Caco-2 (cell line): Measurements from ENCODE around the gene ZNF385C. TPM values are rescaled to one million over a fixed set of nuclear protein-coding genes. Genes with fewer than 3 reads are reported as not detected.

Source experiments
- BruUV-seq: library from RNA; stranded (reverse); fragments of 400-500 nt; replicated peaks from 2 replicates; lab custom pipeline; 2021; lab: Mats Ljungman, UMichigan
- CTCF ChIA-PET: fragments of 300-600 bp; sonication (Branson Sonifier 250); formaldehyde crosslinking; loops from one replicate; lab custom pipeline; 2022; ENCODE audit warnings: antibody characterized with exemption; lab: Charles Lee
- POLR2A ChIA-PET: fragments of 300-600 bp; sonication (Branson Sonifier 250); formaldehyde crosslinking; loops from one replicate; lab custom pipeline; 2022; ENCODE audit warnings: antibody characterized with exemption; lab: Charles Lee
- DNase-seq, 2 experiments: peaks; one replicate each; pipeline versions ENCODE4 v3.0.0 to v3.0.0-alpha.2; 2020 to 2022
- H3K27me3 ChIP-seq: replicated peaks from 2 replicates; pipeline ENCODE4 v1.6.0; 2011; ENCODE audit warnings: low read length; ENCODE audit not compliant: control insufficient read depth, insufficient read depth
- H3K36me3 ChIP-seq: 2 replicates; pipeline ENCODE4 v1.5.1; 2011; ENCODE audit warnings: low read length; ENCODE audit not compliant: control insufficient read depth, insufficient read depth
- H3K4me1 ChIP-seq: fragments of 250-450 bp; sonication (Bioruptor Pico); 2 replicates; pipeline ENCODE4 v1.5.1; 2020; ENCODE audit warnings: mild to moderate bottlenecking
- H3K4me3 ChIP-seq: 2 replicates; pipeline ENCODE4 v1.5.1; 2011; ENCODE audit warnings: low read depth, mild to moderate bottlenecking, control low read depth, low read length
- H3K9me3 ChIP-seq: fragments of 250-450 bp; sonication (Bioruptor Pico); 2 replicates; pipeline ENCODE4 v1.5.1; 2020; ENCODE audit warnings: mild to moderate bottlenecking, moderate library complexity
- H3K27ac Mint-ChIP-seq: one replicate; pipeline ENCODE4 v1.8.0; 2022; ENCODE audit warnings: mixed read lengths; ENCODE audit not compliant: unreplicated experiment
- H3K27me3 Mint-ChIP-seq: one replicate; pipeline ENCODE4 v1.8.0; 2022; ENCODE audit warnings: mixed read lengths; ENCODE audit not compliant: insufficient read depth, unreplicated experiment
- H3K36me3 Mint-ChIP-seq: one replicate; pipeline ENCODE4 v1.8.0; 2022; ENCODE audit warnings: mild to moderate bottlenecking, mixed read lengths; ENCODE audit not compliant: insufficient read depth, unreplicated experiment
- H3K4me1 Mint-ChIP-seq: one replicate; pipeline ENCODE4 v1.8.0; 2022; ENCODE audit warnings: low read depth, mixed read lengths; ENCODE audit not compliant: unreplicated experiment
- H3K4me3 Mint-ChIP-seq: one replicate; pipeline ENCODE4 v1.8.0; 2022; ENCODE audit warnings: mild to moderate bottlenecking, moderate library complexity, mixed read lengths; ENCODE audit not compliant: unreplicated experiment
- H3K9me3 Mint-ChIP-seq: one replicate; pipeline ENCODE4 v1.8.0; 2022; ENCODE audit warnings: mixed read lengths; ENCODE audit not compliant: unreplicated experiment
- CTCF ChIP-seq, 2 experiments: fragments of 200-600 bp in 1 of 2; IDR thresholded peaks; 1 replicate in 1 of 2; 2 replicates in 1 of 2; pipeline versions ENCODE4 v1.5.1 to v1.8.0; 2011 to 2022; ENCODE audit warnings: antibody characterized with exemption in 1 of 2, control low read depth in 1 of 2, inconsistent platforms in 1 of 2, low read depth in 1 of 2, low read length in 1 of 2, mild to moderate bottlenecking in 1 of 2, moderate library complexity in 1 of 2; ENCODE audit not compliant: insufficient read depth in 1 of 2, severe bottlenecking in 1 of 2, unreplicated experiment in 1 of 2
- intact Hi-C: fragments of 100-400 bp; cut with micrococcal nuclease; formaldehyde crosslinking; loops from one replicate; pipeline ENCODE4 v1.10.0; 2022; ENCODE audit not compliant: unreplicated experiment
- total RNA-seq: library from RNA; stranded (reverse); gene quantifications from 2 replicates; pipeline ENCODE4 v1.2.3, GENCODE V29; 2022

ZNF385C gene
- total RNA-seq, 1 experiment from 2014 or later, result 1.5 TPM

DNA sequence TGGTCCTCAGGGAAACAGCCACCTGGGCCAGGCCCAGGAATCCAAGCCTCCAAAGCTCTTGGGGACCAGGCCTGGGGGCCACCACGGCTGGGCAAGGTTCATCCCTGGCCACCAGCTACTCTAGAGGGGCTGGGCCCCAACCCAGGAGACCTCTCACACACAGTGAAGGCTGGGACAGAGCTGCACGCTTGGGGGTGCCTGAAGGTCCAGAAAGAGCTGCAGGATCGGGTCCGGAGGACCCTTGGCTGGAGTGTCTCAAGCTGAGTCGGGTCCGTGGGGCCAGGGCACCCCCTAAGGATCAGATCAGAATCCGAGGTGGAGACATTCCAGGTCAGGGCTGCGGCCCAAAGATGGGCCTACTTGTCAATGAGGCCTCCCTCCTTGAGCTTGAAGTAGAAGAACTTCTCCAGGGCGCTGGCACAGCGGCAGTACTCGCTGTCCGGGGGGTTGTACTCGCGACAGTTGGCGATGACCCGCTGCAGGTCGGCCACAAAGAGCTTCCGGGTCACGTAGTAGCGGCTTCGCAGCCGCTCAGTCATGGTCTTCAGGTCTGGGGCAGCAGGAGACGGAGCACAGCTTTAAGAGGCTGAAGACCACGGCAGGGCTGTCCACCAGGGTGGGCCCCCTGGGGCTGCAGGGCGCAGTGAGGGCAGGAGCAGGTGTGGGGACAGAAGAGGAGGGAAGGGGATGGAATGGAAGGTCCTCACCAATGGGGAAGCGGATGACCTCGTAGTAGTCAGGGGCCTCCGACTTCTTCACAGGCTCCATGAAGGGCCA is 15.2 kb upstream of the ZNF385C start:
- no peaks in the 10 kb centered on the region for H3K9me3 ChIP-seq
- H3K4me1 Mint-ChIP-seq, result no peaks in the 10 kb centered on the region
- H3K27me3 ChIP-seq, result no peaks in the 10 kb centered on the region
- no peaks in the 10 kb centered on the region for H3K4me1 ChIP-seq
- H3K36me3 Mint-ChIP-seq, result peaks cover 26% of the 10 kb centered on the region
- H3K36me3 ChIP-seq, result no peaks in the 10 kb centered on the region; the same call in none of the 2 replicates
- no peaks in the 10 kb centered on the region for H3K9me3 Mint-ChIP-seq
- H3K27ac Mint-ChIP-seq, result no peak overlapping the region
- no peak overlapping the region for H3K4me3 Mint-ChIP-seq
- H3K27me3 Mint-ChIP-seq, result no peaks in the 10 kb centered on the region
- DNase-seq, result no peak
- ChIA-PET POLR2A (no interaction called here), CTCF (interaction anchor here (1.1 kb wide), 1 partner anchor 86 kb away, joined by 3 read pairs; no protein-coding TSS in a partner anchor)
- TF ChIP-seq CTCF (IDR thresholded peaks at IDR 0.05; ENCODE audit: insufficient read depth in 1 of 2, low read depth in 1 of 2, low read length in 1 of 2, severe bottlenecking in 1 of 2, unreplicated experiment in 1 of 2), result no peak
- H3K4me3 ChIP-seq, result no peak overlapping the region
- BruUV-seq, result TSS peak; percentile 69
- intact Hi-C loops, result no loop called here

DNA sequence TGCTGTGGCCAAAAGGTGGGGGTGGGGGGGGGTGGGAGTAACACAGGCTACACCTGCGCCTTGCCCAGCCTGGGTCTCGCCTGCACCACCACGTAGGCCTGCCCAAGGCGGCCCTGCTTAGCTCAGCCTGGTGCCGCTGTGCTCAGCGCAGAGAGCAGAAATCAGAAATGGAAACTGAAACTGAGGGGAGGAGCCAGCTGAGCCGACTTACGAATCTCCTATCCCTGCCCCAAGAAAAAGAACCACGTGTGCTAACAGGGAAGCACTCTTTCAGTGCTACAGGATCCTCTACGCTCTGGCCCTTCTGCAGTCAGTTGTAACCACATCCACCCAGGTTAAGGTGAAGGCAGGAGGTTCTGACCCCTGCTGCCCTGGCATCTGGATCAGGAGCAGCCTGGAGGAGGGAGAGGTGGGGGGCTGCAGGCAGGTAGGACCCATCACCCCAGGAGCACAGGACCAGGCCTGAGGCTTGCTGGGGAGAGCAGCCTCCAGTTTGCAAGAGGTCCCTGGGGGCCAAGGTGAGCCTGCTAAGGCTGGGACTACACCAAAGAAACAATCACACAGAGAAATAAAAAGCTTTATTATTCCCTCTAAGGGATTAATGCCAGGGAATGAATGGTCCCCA is 14.4 kb upstream of the ZNF385C start, which contains the start of gene DHX58:
TSS of gene DHX58 (minus strand) at position 163 of the 625 bp plus-strand sequence. CDS start 822 bp downstream, outside the sequence.
- Histone ChIP-seq H3K4me1 (no peaks in the 10 kb centered on the region), H3K9me3 (no peaks in the 10 kb centered on the region), H3K27me3 (no peaks in the 10 kb centered on the region), H3K36me3 (no peaks in the 10 kb centered on the region; the same call in none of the 2 replicates), H3K4me3 (no peak within 1 kb of the TSS)
- H3K36me3 Mint-ChIP-seq, result peaks cover 26% of the 10 kb centered on the region
- no peak for DNase-seq
- intact Hi-C loops, result no loop called here
- no peaks in the 10 kb centered on the region for H3K27me3 Mint-ChIP-seq
- no TSS peak for BruUV-seq
- H3K27ac Mint-ChIP-seq, result no peak within 1 kb of the TSS
- TF ChIP-seq CTCF (IDR thresholded peaks at IDR 0.05; ENCODE audit: insufficient read depth in 1 of 2, low read depth in 1 of 2, low read length in 1 of 2, severe bottlenecking in 1 of 2, unreplicated experiment in 1 of 2), result no peak
- ChIA-PET POLR2A (no interaction called here), CTCF (interaction anchor here (1.1 kb wide), 1 partner anchor 85 kb away, joined by 3 read pairs; no protein-coding TSS in a partner anchor)
- no peak within 1 kb of the TSS for H3K4me3 Mint-ChIP-seq
- no peaks in the 10 kb centered on the region for H3K4me1 Mint-ChIP-seq
- no peaks in the 10 kb centered on the region for H3K9me3 Mint-ChIP-seq

- BruUV-seq, result no TSS peak
- Mint-ChIP-seq H3K27ac (no peak overlapping the region), H3K9me3 (no peaks in the 10 kb centered on the region)
These were observed 13.7 kb upstream of the ZNF385C start for GRCh38 chr17:42111871-42112551.

More at GRCh38 chr17:42111871-42112551, 13.7 kb upstream of the ZNF385C start:
- no peaks in the 10 kb centered on the region for H3K27me3 ChIP-seq
- Mint-ChIP-seq H3K4me1 (no peaks in the 10 kb centered on the region), H3K36me3 (peaks cover 22% of the 10 kb centered on the region), H3K4me3 (no peak overlapping the region), H3K27me3 (no peaks in the 10 kb centered on the region)
- DNase-seq, result no peak
- H3K4me3 ChIP-seq, result no peak overlapping the region
- ChIA-PET POLR2A (no interaction called here), CTCF (interaction anchor here (0.6 kb wide), 1 partner anchor 146 kb away, joined by 3 read pairs; no protein-coding TSS in a partner anchor)
- H3K4me1 ChIP-seq, result no peaks in the 10 kb centered on the region
- no peaks in the 10 kb centered on the region for H3K9me3 ChIP-seq
- TF ChIP-seq CTCF (IDR thresholded peaks at IDR 0.05; ENCODE audit: insufficient read depth in 1 of 2, low read depth in 1 of 2, low read length in 1 of 2, severe bottlenecking in 1 of 2, unreplicated experiment in 1 of 2), result no peak
- H3K36me3 ChIP-seq, result no peaks in the 10 kb centered on the region; the same call in none of the 2 replicates
- intact Hi-C loops, result no loop called here
